IMR-90 (cell line): ENCODE data around the gene PLXDC1. TPM values are rescaled to one million over a fixed set of nuclear protein-coding genes. Genes with fewer than 3 reads are reported as not detected.

Experiments
- ATAC-seq: fragments of 200-7000 bp; cut with Tn5 transposase; 2 replicates; pipeline ENCODE4 v1.9.1; 2020; ENCODE audit warnings: low read depth, mild to moderate bottlenecking, moderate library complexity
- BruUV-seq: library from RNA; stranded (reverse); fragments of 400-500 nt; replicated peaks from 2 replicates; lab custom pipeline; 2021; lab: Mats Ljungman, UMichigan
- CTCF ChIA-PET: fragments of 300-600 bp; formaldehyde crosslinking; extraction: SDS; loops from one replicate; lab custom pipeline; 2021; ENCODE audit warnings: antibody characterized with exemption; lab: Yijun Ruan, JAX
- POLR2A ChIA-PET: fragments of 300-600 bp; sonication (Branson Sonifier 250); formaldehyde crosslinking; loops from one replicate; lab custom pipeline; 2022; ENCODE audit warnings: antibody characterized with exemption; ENCODE audit not compliant: unreplicated experiment; lab: Charles Lee
- DNase-seq: peaks from one replicate; pipeline ENCODE4 v3.0.0; 2013
- H2AFZ ChIP-seq: replicated peaks from 2 replicates; pipeline ENCODE3; 2013; ENCODE audit warnings: low read length, mild to moderate bottlenecking; ENCODE audit not compliant: poor library complexity
- H2AK5ac ChIP-seq: 2 replicates; pipeline ENCODE4 v1.6.1; 2013; ENCODE audit warnings: low read depth, low read length, inconsistent platforms
- H2AK9ac ChIP-seq: replicated peaks from 2 replicates; pipeline ENCODE3; 2013; ENCODE audit warnings: mild to moderate bottlenecking, low read depth, low read length, moderate library complexity; ENCODE audit not compliant: poor library complexity
- H2BK120ac ChIP-seq: 2 replicates; pipeline ENCODE4 v1.6.1; 2013; ENCODE audit warnings: low read depth, low read length, inconsistent platforms
- H2BK15ac ChIP-seq: 3 replicates; pipeline ENCODE4 v1.6.1; 2013; ENCODE audit warnings: low read depth, low read length, inconsistent platforms
- H2BK20ac ChIP-seq: 2 replicates; pipeline ENCODE4 v1.6.1; 2013; ENCODE audit warnings: low read depth, mild to moderate bottlenecking, inconsistent platforms, low read length, moderate library complexity
- H2BK5ac ChIP-seq: 2 replicates; pipeline ENCODE4 v1.6.1; 2013; ENCODE audit warnings: mild to moderate bottlenecking, low read depth, low read length, inconsistent platforms; ENCODE audit not compliant: poor library complexity, severe bottlenecking
- H3K14ac ChIP-seq: replicated peaks from 2 replicates; pipeline ENCODE4 v1.6.1; 2013; ENCODE audit warnings: low read depth, low read length, inconsistent platforms
- H3K18ac ChIP-seq: 2 replicates; pipeline ENCODE4 v1.6.1; 2013; ENCODE audit warnings: low read depth, low read length, control low read depth
- H3K23ac ChIP-seq: 2 replicates; pipeline ENCODE4 v1.6.1; 2013; ENCODE audit warnings: low read depth, low read length, inconsistent platforms
- H3K27ac ChIP-seq: 2 replicates; pipeline ENCODE4 v1.5.1; 2013; ENCODE audit warnings: mild to moderate bottlenecking, control low read depth, low read length; ENCODE audit not compliant: insufficient read depth
- H3K27me3 ChIP-seq: 2 replicates; pipeline ENCODE4 v1.6.1; 2013; ENCODE audit warnings: low read length; ENCODE audit not compliant: control insufficient read depth, insufficient read depth
- H3K36me3 ChIP-seq: 2 replicates; pipeline ENCODE4 v1.6.1; 2013; ENCODE audit warnings: low read length, mixed read lengths; ENCODE audit not compliant: control insufficient read depth, insufficient read depth
- H3K4ac ChIP-seq: 2 replicates; pipeline ENCODE4 v1.6.1; 2013; ENCODE audit warnings: low read depth, low read length, inconsistent platforms
- H3K4me1 ChIP-seq: 2 replicates; pipeline ENCODE4 v1.6.1; 2013; ENCODE audit warnings: low read length, mixed read lengths; ENCODE audit not compliant: control insufficient read depth, insufficient read depth
- H3K4me2 ChIP-seq: 2 replicates; pipeline ENCODE4 v1.6.1; 2013; ENCODE audit warnings: low read depth, mild to moderate bottlenecking, control low read depth, low read length, moderate library complexity
- H3K4me3 ChIP-seq: 2 replicates; pipeline ENCODE4 v1.5.1; 2013; ENCODE audit warnings: low read depth, mild to moderate bottlenecking, control low read depth, low read length, moderate library complexity; ENCODE audit not compliant: insufficient read depth
- H3K56ac ChIP-seq: 2 replicates; pipeline ENCODE4 v1.6.1; 2013; ENCODE audit warnings: low read length, inconsistent platforms; ENCODE audit not compliant: insufficient read depth; ENCODE audit errors: extremely low read depth
- H3K79me1 ChIP-seq, 2 experiments: 2 replicates each; pipeline ENCODE4 v1.6.1; 2013; ENCODE audit warnings: low read length in 2 of 2, inconsistent platforms in 1 of 2, low read depth in 1 of 2
- H3K9ac ChIP-seq: 2 replicates; pipeline ENCODE4 v1.6.1; 2013; ENCODE audit warnings: low read depth, low read length, control low read depth
- H3K9me1 ChIP-seq: 2 replicates; pipeline ENCODE4 v1.6.1; 2013; ENCODE audit warnings: low read length, inconsistent platforms; ENCODE audit not compliant: insufficient read depth
- H3K9me3 ChIP-seq: 2 replicates; pipeline ENCODE4 v1.6.1; 2013; ENCODE audit warnings: low read length; ENCODE audit not compliant: control insufficient read depth, insufficient read depth
- H4K20me1 ChIP-seq: 2 replicates; pipeline ENCODE4 v1.6.1; 2013; ENCODE audit warnings: low read length, inconsistent platforms; ENCODE audit not compliant: insufficient read depth
- H4K5ac ChIP-seq: 2 replicates; pipeline ENCODE4 v1.6.1; 2013; ENCODE audit warnings: mild to moderate bottlenecking, low read depth, low read length, control low read depth
- H4K8ac ChIP-seq, 2 experiments: 2 replicates each; pipeline ENCODE4 v1.6.1; 2013; ENCODE audit warnings: low read depth in 2 of 2, low read length in 2 of 2, control low read depth in 1 of 2, inconsistent platforms in 1 of 2
- H4K91ac ChIP-seq: 2 replicates; pipeline ENCODE4 v1.6.1; 2013; ENCODE audit warnings: low read depth, low read length, inconsistent platforms; ENCODE audit not compliant: insufficient read depth
- CEBPB ChIP-seq: IDR thresholded peaks from 2 replicates; pipeline ENCODE4 v1.6.1; 2012; ENCODE audit warnings: low read depth, low read length, improper control_type of control experiment
- WGBS, 2 experiments: methylation state at CpG; one replicate each; pipeline versions ENCODE4 v1.1.5 to v1.1.7; 2013; ENCODE audit warnings: missing lambda C conversion rate in 2 of 2; ENCODE audit not compliant: insufficient read length in 1 of 2; ENCODE audit errors: extremely low coverage in 2 of 2; 5-methylcytosine and 5-hydroxymethylcytosine counted together
- dilution Hi-C: fragments of 300-500 bp; cut with HindIII; formaldehyde crosslinking; loops from one replicate; pipeline ENCODE4 v1.14.3; 2018; ENCODE audit warnings: low sequenced_read_pairs; ENCODE audit not compliant: unreplicated experiment
- in situ Hi-C: fragments of 300-500 bp; cut with MboI; formaldehyde crosslinking; loops from 3 replicates; pipeline ENCODE4 v1.14.3; 2019; ENCODE audit warnings: low sequenced_read_pairs, inconsistent platforms, mixed read lengths
- intact Hi-C: fragments of 100-400 bp; cut with micrococcal nuclease; formaldehyde crosslinking; loops from 2 replicates; pipeline ENCODE4 v1.10.0; 2022
- polyA plus RNA-seq, 3 experiments: library from polyadenylated mRNA; depleted of rRNA; stranded (reverse); fragments of >200 nt; gene quantifications; 2 replicates each; pipeline ENCODE4 v1.2.3, GENCODE V29; 2012; ENCODE audit warnings: low replicate concordance in 1 of 3
- total RNA-seq: library from RNA; depleted of rRNA; stranded (reverse); fragments of >200 nt; gene quantifications from 2 replicates; pipeline ENCODE4 v1.2.3, GENCODE V29; 2012
- TF ChIP-seq, protein P1 (sequence below): fragments of 150-350 bp; IDR thresholded peaks from 2 replicates; pipeline ENCODE4 v1.6.1; 2017; ENCODE audit warnings: mild to moderate bottlenecking, antibody characterized with exemption, low read length, low read depth

The PLXDC1 gene
- total and polyA plus RNA-seq, 2 of the 4 experiments (the other 2 are of a cell fraction): under 0.01 to 0.50 TPM

DNA sequence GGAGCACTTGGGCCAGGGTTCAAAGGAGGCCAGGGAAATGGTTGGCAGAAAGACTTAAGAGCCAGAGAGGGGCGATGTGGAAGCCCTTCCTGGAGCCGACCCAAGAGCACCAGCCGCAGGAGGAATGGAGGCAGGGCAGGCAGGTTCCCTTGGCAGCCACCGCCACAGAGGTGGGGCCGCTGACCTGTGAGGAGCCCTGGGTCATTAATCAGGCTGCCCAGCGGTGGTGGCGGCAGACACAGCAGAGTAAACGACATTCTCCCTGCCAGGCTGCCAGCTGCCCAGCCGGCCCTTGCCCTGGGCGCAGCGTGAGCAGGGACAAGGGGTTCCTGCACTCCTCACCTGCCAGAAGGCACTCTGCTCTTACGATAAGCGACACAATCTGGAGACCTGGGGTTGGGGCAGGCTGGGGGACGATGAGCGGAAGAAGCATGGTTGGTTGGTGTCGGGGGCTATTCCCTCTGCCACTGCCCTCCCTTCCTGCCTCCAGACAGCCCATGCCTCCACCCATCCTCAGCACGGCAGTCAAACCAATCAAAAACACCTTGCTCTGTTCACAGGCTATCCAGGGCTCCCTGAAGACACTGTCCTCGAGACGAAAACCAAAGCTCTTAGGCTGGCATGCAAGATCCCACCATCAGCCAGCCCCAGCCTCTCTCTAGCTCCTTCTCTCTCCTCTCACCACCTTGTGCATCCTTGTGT, 40.9 kb downstream of the PLXDC1 start:
- BruUV-seq: no TSS peak
- Histone ChIP-seq H3K4me3 (no peak overlapping the region), H4K5ac (no peak overlapping the region), H2BK120ac (no peak overlapping the region), H2AK9ac (peak overlapping the region; percentile 58), H3K36me3 (no peaks in the 10 kb centered on the region), H3K9ac (no peak overlapping the region), H4K20me1 (no peaks in the 10 kb centered on the region), H2AFZ (no peak overlapping the region), H3K79me1 (no peaks in the 10 kb centered on the region), H3K18ac (no peak overlapping the region), H3K4ac (no peak overlapping the region), H3K27me3 (peaks cover 41% of the 10 kb centered on the region), H3K4me2 (no peak overlapping the region), H3K9me1 (peaks cover 7% of the 10 kb centered on the region), H3K4me1 (peaks cover 7% of the 10 kb centered on the region), H2AK5ac (no peak overlapping the region), H2BK5ac (no peak overlapping the region), H2BK20ac (no peak overlapping the region), H3K14ac (no peak overlapping the region), H4K91ac (no peak overlapping the region), H3K9me3 (peaks cover 4% of the 10 kb centered on the region; the same call in 1 of the 2 replicates), H3K27ac (no peak overlapping the region), H2BK15ac (no peak overlapping the region), H3K23ac (no peak overlapping the region), H3K56ac (no peak overlapping the region), H4K8ac (no peak overlapping the region)
- ChIA-PET POLR2A (no interaction called here), CTCF (no interaction called here)
- 29% methylated on average over 6 of the region's 19 CpGs; no CpG with 5 or more reads in 1 of the 2 experiments for WGBS, 2 experiments
- intact Hi-C loops: no loop called here
- dilution Hi-C loops: no loop called here
- no peak for TF ChIP-seq CEBPB
- TF ChIP-seq, protein P1, sequence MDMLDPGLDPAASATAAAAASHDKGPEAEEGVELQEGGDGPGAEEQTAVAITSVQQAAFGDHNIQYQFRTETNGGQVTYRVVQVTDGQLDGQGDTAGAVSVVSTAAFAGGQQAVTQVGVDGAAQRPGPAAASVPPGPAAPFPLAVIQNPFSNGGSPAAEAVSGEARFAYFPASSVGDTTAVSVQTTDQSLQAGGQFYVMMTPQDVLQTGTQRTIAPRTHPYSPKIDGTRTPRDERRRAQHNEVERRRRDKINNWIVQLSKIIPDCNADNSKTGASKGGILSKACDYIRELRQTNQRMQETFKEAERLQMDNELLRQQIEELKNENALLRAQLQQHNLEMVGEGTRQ: no peak
- ATAC-seq: no peak
- in situ Hi-C loops: no loop called here
- DNase-seq: no peak
